ENCODE data around the gene GUCY2D. TPM values are rescaled to one million over a fixed set of nuclear protein-coding genes. Genes with fewer than 3 reads are reported as not detected.

The GUCY2D gene
- total RNA-seq, 4 donors from 2014 or later: not detected

GRCh38 chr17:8064561-8065019 lies 62.2 kb downstream of the GUCY2D start:
- Histone ChIP-seq H3K4me1 (no peaks in the 10 kb centered on the region), H3K27me3 (peaks cover 24% of the 10 kb centered on the region), H3K9me3 (no peaks in the 10 kb centered on the region), H3K4me3 (replicated peaks in 1 of 3) (no peak overlapping the region), H3K36me3 (no peaks in the 10 kb centered on the region), H3K27ac (no peak overlapping the region)
- TF ChIP-seq CTCF (IDR thresholded peaks at IDR 0.05): no peak
- no peak for TF ChIP-seq POLR2A (IDR thresholded peaks at IDR 0.05)
- DNase-seq: no peak
- 26 to 51% methylated on average over 5 to 6 of the region's 6 CpGs for WGBS, 2 donors
- intact Hi-C loops (cut with DNase I): loop anchor here (5.0 kb wide), 1 partner anchor 53 kb away; the partner anchor contains the start of gene ALOXE3

- DNase-seq: no peak
- no peak overlapping the region for H3K27ac ChIP-seq
- 59 to 61% methylated on average over 12 of the region's 15 CpGs for WGBS, 2 donors
- no peak overlapping the region for H3K4me3 ChIP-seq (replicated peaks in 1 of 3)
- no peaks in the 10 kb centered on the region for H3K9me3 ChIP-seq
- peaks cover 15% of the 10 kb centered on the region for H3K27me3 ChIP-seq
- intact Hi-C loops (cut with DNase I): no loop called here
- H3K4me1 ChIP-seq: no peaks in the 10 kb centered on the region
- TF ChIP-seq CTCF (IDR thresholded peaks at IDR 0.05): no peak
- no peak for TF ChIP-seq POLR2A (IDR thresholded peaks at IDR 0.05)
- H3K36me3 ChIP-seq: no peaks in the 10 kb centered on the region
These were observed 64.7 kb downstream of the GUCY2D start for GRCh38 chr17:8066841-8067775.

- no peak for DNase-seq
- Histone ChIP-seq H3K9me3 (no peaks in the 10 kb centered on the region), H3K4me3 (replicated peaks in 1 of 3) (no peak overlapping the region), H3K27ac (no peak overlapping the region), H3K4me1 (peaks cover 1 to 6% of the 10 kb centered on the region in 2 donors), H3K27me3 (peaks cover 12% of the 10 kb centered on the region), H3K36me3 (no peaks in the 10 kb centered on the region)
- intact Hi-C loops (cut with DNase I): no loop called here
- no peak for TF ChIP-seq CTCF (IDR thresholded peaks at IDR 0.05)
- no peak for TF ChIP-seq POLR2A (IDR thresholded peaks at IDR 0.05)
- 66 to 71% methylated on average over 4 of the region's 4 CpGs for WGBS, 2 donors
These were observed 65.4 kb downstream of the GUCY2D start for GRCh38 chr17:8067806-8068205.

- no peak overlapping the region for H3K4me3 ChIP-seq (replicated peaks in 1 of 3)
- H3K4me1 ChIP-seq: peaks cover 10 to 17% of the 10 kb centered on the region in 2 donors
- no peak for DNase-seq
- WGBS, 2 donors: 73 to 83% methylated on average over 9 of the region's 9 CpGs
- peaks cover 15% of the 10 kb centered on the region for H3K27me3 ChIP-seq
- H3K27ac ChIP-seq: no peak overlapping the region
- TF ChIP-seq CTCF (IDR thresholded peaks at IDR 0.05) (no peak), POLR2A (IDR thresholded peaks at IDR 0.05) (no peak)
- H3K36me3 ChIP-seq: no peaks in the 10 kb centered on the region
- intact Hi-C loops (cut with DNase I): no loop called here
- no peaks in the 10 kb centered on the region for H3K9me3 ChIP-seq
These were observed 66.5 kb downstream of the GUCY2D start for GRCh38 chr17:8068736-8069586.

Measured in thyroid gland (tissue), 4 donors.